CD4-positive, alpha-beta T cell treated with Interleukin-2 at 100 ng/mL for 4 hours (primary cell): Measurements from ENCODE around the gene CEP350.

Experiments used
- DNase-seq: peaks from one replicate; pipeline ENCODE4 v3.0.0-alpha.2; 2020; ENCODE audit warnings: low spot score

Gene CEP350

GRCh38 chr1:179954493-179955286 is at the start of gene CEP350:
CEP350 (plus strand) TSS chr1:179954810; CDS start chr1:179986182, 31,372 bp downstream.
- DNase-seq = peak; percentile 100

- DNase-seq = no peak
These were observed 43.7 kb upstream of the CEP350 start for GRCh38 chr1:179910934-179911333.

GRCh38 chr1:179911812-179912211 is 42.8 kb upstream of the CEP350 start:
- no peak for DNase-seq

- no peak for DNase-seq
These were observed 36.8 kb upstream of the CEP350 start for GRCh38 chr1:179917601-179918429.

- no peak for DNase-seq
These were observed 33.1 kb upstream of the CEP350 start for GRCh38 chr1:179921472-179921871.

- DNase-seq = no peak
These were observed 32.4 kb upstream of the CEP350 start for GRCh38 chr1:179921981-179922872.

GRCh38 chr1:179923029-179923428 is 31.6 kb upstream of the CEP350 start:
- DNase-seq = no peak

- DNase-seq = no peak
These were observed 30.3 kb upstream of the CEP350 start for GRCh38 chr1:179924268-179924667.

- DNase-seq = no peak
These were observed 29.3 kb upstream of the CEP350 start for GRCh38 chr1:179925302-179925701.

GRCh38 chr1:179925922-179926849 is 28.4 kb upstream of the CEP350 start:
- no peak for DNase-seq

GRCh38 chr1:179926850-179927205 is 27.8 kb upstream of the CEP350 start:
- DNase-seq = no peak

- no peak for DNase-seq
These were observed 24.4 kb upstream of the CEP350 start for GRCh38 chr1:179929955-179930798.

GRCh38 chr1:179930867-179931266 is 23.7 kb upstream of the CEP350 start:
- DNase-seq = no peak

- no peak for DNase-seq
These were observed 21.4 kb upstream of the CEP350 start for GRCh38 chr1:179933219-179933618.

GRCh38 chr1:179935909-179936496 is 18.6 kb upstream of the CEP350 start:
- no peak for DNase-seq

GRCh38 chr1:179937668-179938254 is 16.8 kb upstream of the CEP350 start:
- DNase-seq = no peak

- no peak for DNase-seq
These were observed 15.9 kb upstream of the CEP350 start for GRCh38 chr1:179938752-179939151.

GRCh38 chr1:179939941-179940340 is 14.7 kb upstream of the CEP350 start:
- DNase-seq = no peak

- no peak for DNase-seq
These were observed 13.2 kb upstream of the CEP350 start for GRCh38 chr1:179941454-179941853.
